ENCODE results near the gene OBSCN.
"Not testable (repeated sequence)": the region's sequence is repeated elsewhere in the genome, so short reads cannot be mapped to it uniquely, and the experiment has no call there.

OBSCN gene

GRCh38 chr1:228243093-228243492 lies 35.2 kb downstream of the OBSCN start:
- TF ChIP-seq EZH2 (IDR thresholded peaks at IDR 0.05; ENCODE audit: borderline replicate concordance, low read length), result no peak
- TF ChIP-seq, protein P1, sequence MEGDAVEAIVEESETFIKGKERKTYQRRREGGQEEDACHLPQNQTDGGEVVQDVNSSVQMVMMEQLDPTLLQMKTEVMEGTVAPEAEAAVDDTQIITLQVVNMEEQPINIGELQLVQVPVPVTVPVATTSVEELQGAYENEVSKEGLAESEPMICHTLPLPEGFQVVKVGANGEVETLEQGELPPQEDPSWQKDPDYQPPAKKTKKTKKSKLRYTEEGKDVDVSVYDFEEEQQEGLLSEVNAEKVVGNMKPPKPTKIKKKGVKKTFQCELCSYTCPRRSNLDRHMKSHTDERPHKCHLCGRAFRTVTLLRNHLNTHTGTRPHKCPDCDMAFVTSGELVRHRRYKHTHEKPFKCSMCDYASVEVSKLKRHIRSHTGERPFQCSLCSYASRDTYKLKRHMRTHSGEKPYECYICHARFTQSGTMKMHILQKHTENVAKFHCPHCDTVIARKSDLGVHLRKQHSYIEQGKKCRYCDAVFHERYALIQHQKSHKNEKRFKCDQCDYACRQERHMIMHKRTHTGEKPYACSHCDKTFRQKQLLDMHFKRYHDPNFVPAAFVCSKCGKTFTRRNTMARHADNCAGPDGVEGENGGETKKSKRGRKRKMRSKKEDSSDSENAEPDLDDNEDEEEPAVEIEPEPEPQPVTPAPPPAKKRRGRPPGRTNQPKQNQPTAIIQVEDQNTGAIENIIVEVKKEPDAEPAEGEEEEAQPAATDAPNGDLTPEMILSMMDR (IDR thresholded peaks at IDR 0.05; ENCODE audit: low read length), result no peak
- H3K4me3 ChIP-seq (ENCODE audit: low read depth, low read length, poor library complexity, severe bottlenecking), result no peak overlapping the region
- no peaks in the 10 kb centered on the region for H4K20me1 ChIP-seq (ENCODE audit: insufficient read depth, low read length)
- H3K4me2 ChIP-seq (ENCODE audit: low read length), result no peak overlapping the region
- H3K79me2 ChIP-seq (ENCODE audit: insufficient read depth, low read length), result no peaks in the 10 kb centered on the region
- no peaks in the 10 kb centered on the region for H3K9me2 ChIP-seq (ENCODE audit: low read depth, low read length)
- H3K36me3 ChIP-seq (ENCODE audit: insufficient read depth, low read length), result no peaks in the 10 kb centered on the region
- no peaks in the 10 kb centered on the region for H3K27me3 ChIP-seq (ENCODE audit: insufficient read depth, low read length)
- H3K9me3 ChIP-seq (ENCODE audit: low read length), result peaks cover 20% of the 10 kb centered on the region; the same call in 1 of the 2 replicates
- H3K4me1 ChIP-seq (ENCODE audit: insufficient read depth, low read length, severe bottlenecking), result no peaks in the 10 kb centered on the region
- no peak overlapping the region for H3K9ac ChIP-seq (ENCODE audit: low read length)
- no peak overlapping the region for H3K27ac ChIP-seq (ENCODE audit: low read depth, low read length, poor library complexity, severe bottlenecking)
- H3F3A ChIP-seq (ENCODE audit: insufficient read depth, low read length), result no peaks in the 10 kb centered on the region
- H2AFZ ChIP-seq (ENCODE audit: low read length), result no peak overlapping the region

GRCh38 chr1:228243989-228244388 lies 36.1 kb downstream of the OBSCN start:
- H3K4me1 ChIP-seq (ENCODE audit: insufficient read depth, low read length, severe bottlenecking); H3K27ac ChIP-seq (ENCODE audit: low read depth, low read length, poor library complexity, severe bottlenecking); H3K79me2 ChIP-seq (ENCODE audit: insufficient read depth, low read length); H3K4me2 ChIP-seq (ENCODE audit: low read length); H4K20me1 ChIP-seq (ENCODE audit: insufficient read depth, low read length); H3K9ac ChIP-seq (ENCODE audit: low read length); H3K27me3 ChIP-seq (ENCODE audit: insufficient read depth, low read length); H3K9me2 ChIP-seq (ENCODE audit: low read depth, low read length); H3K4me3 ChIP-seq (ENCODE audit: low read depth, low read length, poor library complexity, severe bottlenecking); H3F3A ChIP-seq (ENCODE audit: insufficient read depth, low read length); H2AFZ ChIP-seq (ENCODE audit: low read length); H3K36me3 ChIP-seq (ENCODE audit: insufficient read depth, low read length): not testable (repeated sequence)
- H3K9me3 ChIP-seq (ENCODE audit: low read length), result peaks cover 20% of the 10 kb centered on the region; the same call in 1 of the 2 replicates

DNA sequence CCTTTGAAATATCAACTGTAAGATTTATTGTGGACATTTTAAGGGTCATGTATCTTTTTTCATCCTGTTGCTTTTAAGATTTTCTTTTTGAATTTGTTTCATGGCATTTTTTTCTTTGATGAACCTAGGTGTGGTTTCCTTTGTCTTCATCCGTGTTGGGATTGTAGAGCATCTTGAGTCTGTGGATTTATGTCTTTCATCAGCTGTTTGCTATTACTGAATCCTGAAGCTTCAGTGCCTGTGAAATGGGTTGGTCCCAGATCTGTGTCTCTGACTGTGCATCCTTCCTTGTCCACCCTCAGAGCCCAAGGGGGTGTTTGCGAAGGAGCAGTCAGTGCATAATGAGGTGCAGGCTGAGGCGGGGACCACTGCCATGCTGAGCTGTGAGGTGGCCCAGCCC lies 37.3 kb downstream of the OBSCN start:
- H3K36me3 ChIP-seq (ENCODE audit: insufficient read depth, low read length), result no peaks in the 10 kb centered on the region
- H4K20me1 ChIP-seq (ENCODE audit: insufficient read depth, low read length), result no peaks in the 10 kb centered on the region
- no peaks in the 10 kb centered on the region for H3K4me1 ChIP-seq (ENCODE audit: insufficient read depth, low read length, severe bottlenecking)
- no peaks in the 10 kb centered on the region for H3K79me2 ChIP-seq (ENCODE audit: insufficient read depth, low read length)
- H2AFZ ChIP-seq (ENCODE audit: low read length), result no peak overlapping the region
- no peaks in the 10 kb centered on the region for H3K9me2 ChIP-seq (ENCODE audit: low read depth, low read length)
- H3K4me3 ChIP-seq (ENCODE audit: low read depth, low read length, poor library complexity, severe bottlenecking), result no peak overlapping the region
- no peaks in the 10 kb centered on the region for H3K27me3 ChIP-seq (ENCODE audit: insufficient read depth, low read length)
- H3K9ac ChIP-seq (ENCODE audit: low read length), result no peak overlapping the region
- no peaks in the 10 kb centered on the region for H3F3A ChIP-seq (ENCODE audit: insufficient read depth, low read length)
- TF ChIP-seq EZH2 (IDR thresholded peaks at IDR 0.05; ENCODE audit: borderline replicate concordance, low read length), result no peak
- TF ChIP-seq, protein P1 (IDR thresholded peaks at IDR 0.05; ENCODE audit: low read length), result no peak
- H3K27ac ChIP-seq (ENCODE audit: low read depth, low read length, poor library complexity, severe bottlenecking), result no peak overlapping the region
- no peak overlapping the region for H3K4me2 ChIP-seq (ENCODE audit: low read length)
- H3K9me3 ChIP-seq (ENCODE audit: low read length), result peaks cover 20% of the 10 kb centered on the region; the same call in 1 of the 2 replicates

DNA sequence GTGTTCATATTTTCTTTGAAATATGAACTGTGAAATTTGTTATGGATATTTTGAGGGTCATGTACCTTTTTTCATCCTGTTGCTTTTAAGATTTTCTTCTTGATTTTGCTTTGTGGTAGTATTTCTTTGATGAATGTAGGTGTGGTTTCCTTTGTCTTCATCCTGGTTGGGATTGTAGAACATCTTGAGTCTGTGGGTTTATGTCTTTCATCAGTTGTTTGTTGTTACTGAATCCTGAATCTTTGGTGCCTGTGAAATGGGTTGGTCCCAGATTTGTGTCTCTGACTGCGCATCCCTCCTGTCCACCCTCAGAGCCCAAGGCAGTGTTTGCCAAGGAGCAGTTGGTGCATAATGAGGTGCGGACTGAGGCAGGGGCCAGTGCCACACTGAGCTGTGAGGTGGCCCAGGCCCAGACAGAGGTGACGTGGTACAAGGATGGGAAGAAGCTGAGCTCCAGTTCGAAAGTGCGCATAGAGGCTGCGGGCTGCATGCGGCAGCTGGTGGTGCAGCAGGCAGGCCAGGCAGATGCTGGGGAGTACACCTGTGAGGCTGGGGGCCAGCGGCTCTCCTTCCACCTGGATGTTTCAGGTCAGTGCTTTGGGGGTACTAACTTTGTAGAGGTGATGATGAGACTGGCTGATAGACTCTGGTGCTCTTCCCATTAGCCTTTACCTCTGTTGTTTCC lies 38.5 kb downstream of the OBSCN start:
- H3K79me2 ChIP-seq (ENCODE audit: insufficient read depth, low read length), result no peaks in the 10 kb centered on the region
- no peaks in the 10 kb centered on the region for H3K36me3 ChIP-seq (ENCODE audit: insufficient read depth, low read length)

More for the DNA sequence above, 38.5 kb downstream of the OBSCN start:
- no peaks in the 10 kb centered on the region for H4K20me1 ChIP-seq (ENCODE audit: insufficient read depth, low read length)
- H3F3A ChIP-seq (ENCODE audit: insufficient read depth, low read length), result no peaks in the 10 kb centered on the region
- no peaks in the 10 kb centered on the region for H3K9me2 ChIP-seq (ENCODE audit: low read depth, low read length)
- H3K4me3 ChIP-seq (ENCODE audit: low read depth, low read length, poor library complexity, severe bottlenecking), result no peak overlapping the region
- no peaks in the 10 kb centered on the region for H3K4me1 ChIP-seq (ENCODE audit: insufficient read depth, low read length, severe bottlenecking)
- no peak overlapping the region for H3K27ac ChIP-seq (ENCODE audit: low read depth, low read length, poor library complexity, severe bottlenecking)
- no peaks in the 10 kb centered on the region for H3K27me3 ChIP-seq (ENCODE audit: insufficient read depth, low read length)
- no peak overlapping the region for H2AFZ ChIP-seq (ENCODE audit: low read length)
- H3K4me2 ChIP-seq (ENCODE audit: low read length), result no peak overlapping the region
- H3K9ac ChIP-seq (ENCODE audit: low read length), result no peak overlapping the region
- TF ChIP-seq EZH2 (IDR thresholded peaks at IDR 0.05; ENCODE audit: borderline replicate concordance, low read length), result no peak
- TF ChIP-seq, protein P1 (IDR thresholded peaks at IDR 0.05; ENCODE audit: low read length), result no peak
- peaks cover 19% of the 10 kb centered on the region; the same call in 1 of the 2 replicates for H3K9me3 ChIP-seq (ENCODE audit: low read length)
